Aorta (tissue), 5 donors: ENCODE measurements around the gene TUBGCP6. TPM values are rescaled to one million over a fixed set of nuclear protein-coding genes. Genes with fewer than 3 reads are reported as not detected.
A peak's percentile ranks its signal among the peaks of the same experiment; 100 is the strongest.

Source experiments
- ATAC-seq: fragments of 200-7000 bp; cut with Tn5 transposase; one replicate; pipeline ENCODE4 v1.9.1; 2022; ENCODE audit warnings: moderate library complexity; ENCODE audit not compliant: low FRiP score
- DNase-seq, 2 donors: peaks; one replicate each; pipeline ENCODE4 v3.0.0-alpha.2; 2020
- H3K27ac ChIP-seq, 2 donors: one replicate each; pipeline ENCODE4 v1.5.1; 2013; ENCODE audit warnings: low read length in 2 of 2, mild to moderate bottlenecking in 2 of 2, moderate library complexity in 2 of 2, control low read depth in 1 of 2, inconsistent platforms in 1 of 2, low read depth in 1 of 2
- H3K27me3 ChIP-seq, 2 donors: one replicate each; pipeline ENCODE4 v1.6.1; 2013; ENCODE audit warnings: control low read depth in 1 of 2, low read length in 1 of 2, mild to moderate bottlenecking in 1 of 2, moderate library complexity in 1 of 2; ENCODE audit not compliant: insufficient read depth in 2 of 2, control insufficient read depth in 1 of 2
- H3K36me3 ChIP-seq, 2 donors: one replicate each; pipeline ENCODE4 v1.6.1; 2013; ENCODE audit warnings: control low read depth in 1 of 2, low read length in 1 of 2, mild to moderate bottlenecking in 1 of 2; ENCODE audit not compliant: insufficient read depth in 2 of 2, control insufficient read depth in 1 of 2
- H3K4me1 ChIP-seq, 2 donors: one replicate each; pipeline ENCODE4 v1.6.1; 2013; ENCODE audit warnings: low read length in 2 of 2, control low read depth in 1 of 2, mild to moderate bottlenecking in 1 of 2, moderate library complexity in 1 of 2; ENCODE audit not compliant: insufficient read depth in 2 of 2, control insufficient read depth in 1 of 2
- H3K4me3 ChIP-seq, 2 donors: one replicate each; pipeline ENCODE4 v1.5.1; 2013; ENCODE audit warnings: low read length in 2 of 2, control low read depth in 1 of 2, mild to moderate bottlenecking in 1 of 2
- H3K9me3 ChIP-seq: one replicate; pipeline ENCODE4 v1.6.1; 2013; ENCODE audit warnings: mild to moderate bottlenecking, low read length; ENCODE audit not compliant: control insufficient read depth
- WGBS, 2 donors: extraction: QIAGEN DNeasy Blood & Tissue Kit; methylation state at CpG; one replicate each; pipeline ENCODE4 v1.1.7; 2013; 5-methylcytosine and 5-hydroxymethylcytosine counted together
- intact Hi-C, 2 donors: fragments of 100-400 bp; cut with DNase I; formaldehyde crosslinking; loops; one replicate each; pipeline versions ENCODE4 v1.14.2 to v1.15.0; 2022
- polyA plus RNA-seq, 2 donors: library from polyadenylated mRNA; stranded (reverse); fragments of 200-250 nt; gene quantifications; one replicate each; pipeline ENCODE4 v1.2.3, GENCODE V29; 2013
- total RNA-seq, 2 donors: library from RNA; stranded (reverse); fragmentation: NEBNext Ultra II Directional; extraction: Animal tissue kit (Norgen Biotek cat#: 25700); gene quantifications; one replicate each; pipeline ENCODE4 v1.2.1, GENCODE V29; 2021
- donor health status: healthy with polysubstance abuse.
- donor health status: Bipolar disorder and iron deficiency.
- donor health status: DM: no; HTN: no; CAD: no.
- donor health status: DM: no; HTN: no; CAD: no.
- donor health status: DM: yes; HTN: yes; CAD: no.

Gene TUBGCP6
- total and polyA plus RNA-seq, 4 donors = 7.0 to 134 (median 39.3) TPM

DNA sequence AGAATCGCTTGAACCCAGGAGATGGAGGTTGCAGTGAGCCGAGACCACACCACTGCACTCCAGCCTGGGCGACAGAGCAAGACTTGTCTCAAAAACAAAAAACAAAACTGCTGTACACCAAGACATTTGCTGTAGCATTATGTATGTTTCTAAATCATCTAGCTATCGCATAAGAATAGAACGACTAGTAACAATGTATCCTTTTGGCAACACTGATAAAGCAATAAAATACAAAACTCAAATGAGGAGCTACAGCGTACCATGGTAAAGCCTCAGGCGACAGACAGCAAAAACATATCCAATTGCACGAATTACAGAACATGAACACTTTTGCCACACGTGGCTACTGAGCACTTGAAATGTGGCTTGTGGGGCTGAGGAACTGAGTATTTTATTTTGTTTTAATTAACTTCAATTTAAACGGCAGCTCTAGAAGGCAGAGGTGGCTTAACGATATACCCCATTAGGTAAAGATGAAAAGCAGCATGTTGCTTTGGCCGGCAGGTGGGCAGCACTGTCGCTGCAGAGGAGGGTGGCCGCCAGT lies 2.3 kb downstream of the TUBGCP6 start:
- WGBS, 2 donors = 65 to 69% methylated on average over 13 to 14 of the region's 14 CpGs
- Histone ChIP-seq H3K27ac (no peak overlapping the region), H3K27me3 (no peaks in the 10 kb centered on the region), H3K4me3 (no peak overlapping the region), H3K9me3 (no peaks in the 10 kb centered on the region), H3K36me3 (peaks cover 0 to 4% of the 10 kb centered on the region in 2 donors), H3K4me1 (no peaks in the 10 kb centered on the region)
- no peak for DNase-seq
- ATAC-seq = no peak
- intact Hi-C loops = loop anchor here (5.0 to 10.0 kb wide), 2 partner anchors 50 to 262 kb away; partner anchors contain the start of genes LMF2 (in 1 of the 2) and NCAPH2 (in 1 of the 2)

DNA sequence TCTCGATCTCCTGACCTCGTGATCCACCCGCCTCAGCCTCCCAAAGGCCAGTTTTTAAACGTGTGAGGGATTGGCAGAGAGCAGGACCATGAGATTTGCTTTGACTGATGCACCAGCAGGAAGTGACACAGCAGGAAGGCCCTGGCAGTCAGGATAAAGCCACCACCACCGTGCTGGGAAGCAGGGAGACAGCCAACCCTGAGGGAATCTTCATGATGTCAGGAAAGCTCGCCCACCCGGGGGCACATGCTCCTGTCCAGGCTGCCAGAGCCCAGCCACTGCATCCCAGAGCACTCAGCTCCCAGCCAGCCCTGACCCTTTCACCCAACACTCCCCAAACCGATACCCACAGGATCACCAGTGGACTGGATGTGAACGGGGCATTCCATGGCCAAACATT lies 6.1 kb downstream of the TUBGCP6 start:
- DNase-seq = no peak
- no peak for ATAC-seq
- H3K27ac ChIP-seq = no peak overlapping the region
- H3K36me3 ChIP-seq = peaks cover 0 to 6% of the 10 kb centered on the region in 2 donors
- no peaks in the 10 kb centered on the region for H3K27me3 ChIP-seq
- H3K4me3 ChIP-seq = no peak overlapping the region
- H3K4me1 ChIP-seq = no peaks in the 10 kb centered on the region
- intact Hi-C loops = no loop called here
- H3K9me3 ChIP-seq = no peaks in the 10 kb centered on the region
- 86 to 89% methylated on average over 9 of the region's 9 CpGs for WGBS, 2 donors

DNA sequence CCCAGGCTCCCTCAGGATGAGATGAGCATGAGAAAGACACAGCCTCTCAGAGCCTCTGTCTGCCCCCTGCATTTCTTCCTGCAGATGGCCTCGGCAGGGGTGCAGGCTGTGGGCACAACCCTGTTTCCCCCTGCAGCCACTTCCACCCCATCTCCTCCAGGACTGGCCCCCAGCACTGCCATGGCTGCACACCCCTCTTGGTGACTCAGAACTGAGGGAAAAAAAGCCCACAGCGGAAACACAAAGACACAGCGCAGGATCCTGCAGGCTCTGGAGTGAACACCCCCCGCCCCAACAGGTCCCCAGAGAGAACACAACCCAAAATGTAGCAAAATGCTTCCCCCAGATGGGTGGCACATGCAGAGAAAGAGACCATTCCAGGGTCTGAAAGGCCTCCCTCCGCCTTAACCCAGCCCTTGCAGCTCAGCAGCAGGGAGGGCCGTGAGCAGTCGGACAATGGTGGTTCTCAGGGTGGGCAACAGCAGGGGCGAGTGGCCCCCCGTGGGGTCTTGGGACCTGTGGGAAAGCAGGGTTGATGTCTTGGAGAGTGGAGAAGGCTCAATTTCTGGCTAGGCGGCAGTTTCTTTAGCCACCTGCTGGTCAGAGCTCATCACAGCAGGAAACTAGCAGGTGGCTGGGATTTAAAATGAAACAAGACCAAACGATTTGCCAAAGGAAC lies 8.0 kb downstream of the TUBGCP6 start:
- no peak overlapping the region for H3K4me3 ChIP-seq
- no peak for ATAC-seq
- intact Hi-C loops = no loop called here
- no peak for DNase-seq
- 67 to 73% methylated on average over 11 of the region's 11 CpGs for WGBS, 2 donors
- no peak overlapping the region for H3K27ac ChIP-seq
- H3K36me3 ChIP-seq = peaks cover 0 to 6% of the 10 kb centered on the region in 2 donors
- no peaks in the 10 kb centered on the region for H3K27me3 ChIP-seq
- no peaks in the 10 kb centered on the region for H3K4me1 ChIP-seq
- no peaks in the 10 kb centered on the region for H3K9me3 ChIP-seq

DNA sequence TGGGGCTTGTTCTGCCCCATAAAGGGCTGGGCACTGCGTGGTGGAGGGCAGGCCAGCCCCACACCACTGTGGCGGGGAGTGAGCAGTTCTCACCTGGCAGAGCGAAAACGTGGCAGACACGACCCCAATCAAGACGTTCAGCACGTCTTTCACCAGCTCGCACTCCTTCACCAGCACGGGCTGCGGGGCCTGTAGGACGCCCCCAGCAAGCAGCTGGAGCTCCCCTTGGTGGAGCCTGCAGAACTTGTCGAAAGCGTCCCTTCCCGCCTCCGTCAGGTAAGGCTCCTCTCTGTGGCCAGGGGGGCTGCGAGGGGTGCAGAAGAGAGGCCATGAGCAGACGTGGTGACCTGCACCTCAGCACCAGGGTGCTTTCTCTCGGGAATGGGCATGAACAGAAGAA lies 11.6 kb downstream of the TUBGCP6 start:
- Histone ChIP-seq H3K27me3 (no peaks in the 10 kb centered on the region), H3K36me3 (peaks cover 0 to 2% of the 10 kb centered on the region in 2 donors), H3K27ac (no peak overlapping the region), H3K9me3 (no peaks in the 10 kb centered on the region), H3K4me1 (no peaks in the 10 kb centered on the region), H3K4me3 (no peak overlapping the region)
- DNase-seq = no peak
- intact Hi-C loops = no loop called here
- WGBS, 2 donors = 88 to 89% methylated on average over 18 of the region's 18 CpGs
- no peak for ATAC-seq

DNA sequence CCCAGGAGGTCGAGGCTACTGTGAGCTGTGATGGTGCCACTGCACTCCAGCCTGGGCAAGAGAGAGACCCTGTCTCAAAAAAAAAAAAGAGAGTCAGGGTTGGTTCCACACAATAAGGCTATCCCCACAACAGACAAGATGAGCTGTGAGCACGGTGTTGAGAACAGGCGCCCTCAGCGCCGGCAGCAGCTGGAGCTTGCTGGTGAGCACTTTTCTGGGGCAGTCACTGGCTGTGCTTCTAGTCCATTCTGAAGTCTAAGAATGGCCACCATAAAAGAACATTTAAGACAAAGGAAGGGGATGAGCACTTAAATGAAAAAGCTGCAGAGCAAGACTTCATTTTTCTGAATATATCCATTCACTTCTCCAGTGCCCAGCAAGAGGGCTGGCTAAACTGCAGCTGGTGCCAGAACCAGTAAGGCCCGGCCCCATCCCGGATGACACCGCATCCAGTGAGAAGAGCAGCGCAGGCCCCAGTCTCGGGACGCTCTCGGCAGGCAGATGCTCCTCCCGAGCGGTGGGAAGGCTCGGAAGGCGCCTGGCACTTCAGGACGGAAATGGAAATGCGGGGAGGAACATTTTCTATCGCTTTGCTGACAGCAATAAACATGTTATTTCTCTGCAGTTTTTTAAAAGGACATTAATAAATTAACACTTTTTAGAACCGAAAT lies 12.2 kb downstream of the TUBGCP6 start:
- Histone ChIP-seq H3K4me1 (no peaks in the 10 kb centered on the region), H3K36me3 (peaks cover 0 to 2% of the 10 kb centered on the region in 2 donors), H3K4me3 (no peak overlapping the region), H3K27ac (no peak overlapping the region), H3K27me3 (no peaks in the 10 kb centered on the region), H3K9me3 (no peaks in the 10 kb centered on the region)
- no peak for ATAC-seq
- intact Hi-C loops = no loop called here
- DNase-seq = no peak
- WGBS, 2 donors = 88 to 91% methylated on average over 20 of the region's 20 CpGs

DNA sequence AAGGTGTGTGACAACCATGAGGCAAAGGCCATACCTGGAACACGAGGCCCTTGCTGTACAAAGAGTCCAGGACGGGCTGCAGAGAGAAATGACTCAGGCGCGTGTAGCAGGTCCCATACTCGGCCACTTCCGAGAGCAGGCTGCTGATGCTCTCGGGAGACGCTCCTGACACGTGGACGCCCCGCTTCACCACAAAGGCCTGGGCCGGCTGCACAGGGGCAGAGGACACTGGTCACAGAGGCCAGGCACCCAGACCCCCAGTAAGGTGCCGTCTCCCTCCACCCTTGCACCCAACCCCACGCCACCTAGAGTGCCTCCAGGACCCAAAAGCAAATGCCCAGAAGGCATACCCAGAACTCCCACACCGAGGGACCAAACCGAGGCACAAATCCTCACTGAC lies 15.5 kb downstream of the TUBGCP6 start:
- H3K36me3 ChIP-seq = no peaks in the 10 kb centered on the region
- DNase-seq (no peak), ATAC-seq (no peak)
- 92% methylated on average over 16 of the region's 16 CpGs for WGBS, 2 donors
- no peaks in the 10 kb centered on the region for H3K27me3 ChIP-seq
- no peaks in the 10 kb centered on the region for H3K4me1 ChIP-seq
- H3K4me3 ChIP-seq = no peak overlapping the region
- intact Hi-C loops = no loop called here
- H3K9me3 ChIP-seq = no peaks in the 10 kb centered on the region
- no peak overlapping the region for H3K27ac ChIP-seq

DNA sequence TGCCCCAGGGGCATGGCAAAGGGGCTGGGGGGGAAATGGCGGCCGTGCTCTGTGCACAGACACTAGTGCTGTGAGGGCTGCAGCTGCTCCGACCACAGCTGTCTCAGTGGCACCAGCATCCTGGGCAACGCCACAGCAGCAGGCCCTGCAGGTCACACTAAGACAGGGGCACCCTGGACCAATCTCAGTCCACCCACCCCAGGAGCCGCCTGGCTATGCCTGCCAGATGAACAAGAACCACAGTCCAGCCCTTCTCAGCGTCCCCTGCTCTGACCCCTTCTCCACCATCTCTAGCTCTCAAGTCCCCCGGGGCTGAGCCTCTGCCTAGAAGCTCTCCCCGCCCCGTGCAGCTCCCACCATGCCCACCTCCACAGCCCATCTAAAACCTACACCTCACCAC lies 16.5 kb downstream of the TUBGCP6 start:
- intact Hi-C loops = no loop called here
- no peaks in the 10 kb centered on the region for H3K36me3 ChIP-seq
- DNase-seq = no peak
- H3K9me3 ChIP-seq = no peaks in the 10 kb centered on the region
- no peaks in the 10 kb centered on the region for H3K27me3 ChIP-seq
- WGBS, 2 donors = 94 to 98% methylated on average over 9 of the region's 9 CpGs
- no peak overlapping the region for H3K27ac ChIP-seq
- ATAC-seq = peak; percentile 8
- H3K4me3 ChIP-seq = no peak overlapping the region
- H3K4me1 ChIP-seq = no peaks in the 10 kb centered on the region

DNA sequence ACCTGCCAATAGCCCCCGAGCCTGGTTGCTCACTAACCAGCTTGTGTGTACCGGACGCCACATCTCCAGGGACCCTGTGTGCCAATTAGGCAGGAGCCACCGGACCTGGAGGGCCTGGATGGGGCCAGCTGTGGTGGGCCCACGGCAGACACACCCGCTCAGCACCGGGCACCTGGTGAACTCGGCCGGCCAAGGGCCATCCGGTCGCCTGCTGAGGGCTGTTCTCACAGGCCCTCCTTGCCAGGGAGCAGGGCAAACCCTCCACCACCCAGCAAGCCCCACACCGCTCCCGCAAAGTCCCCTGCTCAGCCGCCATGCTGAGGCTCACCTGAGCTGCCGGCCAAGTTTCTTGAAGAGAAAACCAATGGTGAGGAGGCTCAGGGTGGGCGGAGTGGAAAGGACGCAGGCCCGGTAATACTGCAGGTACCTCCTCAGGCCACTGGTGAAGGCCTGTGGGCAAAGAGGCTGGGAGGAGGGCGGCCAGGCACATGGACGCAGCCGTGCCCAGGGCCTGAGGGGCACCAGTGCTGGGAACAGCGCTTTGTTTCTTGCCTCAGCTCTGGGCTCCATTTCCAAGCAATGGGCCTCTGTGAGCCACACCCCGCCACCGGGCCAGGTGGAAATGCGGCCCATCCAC lies 17.1 kb downstream of the TUBGCP6 start:
- peak in 1 of 2 donors; percentile 42 for DNase-seq
- H3K36me3 ChIP-seq = no peaks in the 10 kb centered on the region
- no peaks in the 10 kb centered on the region for H3K9me3 ChIP-seq
- no peak overlapping the region for H3K4me3 ChIP-seq
- no peaks in the 10 kb centered on the region for H3K4me1 ChIP-seq
- H3K27ac ChIP-seq = no peak overlapping the region
- no peaks in the 10 kb centered on the region for H3K27me3 ChIP-seq
- WGBS, 2 donors = 90% methylated on average over 22 to 25 of the region's 25 CpGs
- ATAC-seq = no peak
- intact Hi-C loops = no loop called here
